Breast epithelium (tissue), 3 donors: ENCODE measurements around the gene BPTF.

Source experiments
- POLR2A ChIP-seq: fragments of 450-650 bp; IDR thresholded peaks from one replicate; pipeline ENCODE4 v1.6.1; 2016; ENCODE audit warnings: antibody characterized with exemption, mild to moderate bottlenecking, moderate library complexity
- TF ChIP-seq, protein P1 (sequence below), 3 donors: fragments of 450-650 bp; IDR thresholded peaks; one replicate each; pipeline ENCODE4 v1.5.1; 2016 to 2017; ENCODE audit warnings: antibody characterized with exemption in 3 of 3, mild to moderate bottlenecking in 3 of 3, moderate library complexity in 3 of 3

DNA sequence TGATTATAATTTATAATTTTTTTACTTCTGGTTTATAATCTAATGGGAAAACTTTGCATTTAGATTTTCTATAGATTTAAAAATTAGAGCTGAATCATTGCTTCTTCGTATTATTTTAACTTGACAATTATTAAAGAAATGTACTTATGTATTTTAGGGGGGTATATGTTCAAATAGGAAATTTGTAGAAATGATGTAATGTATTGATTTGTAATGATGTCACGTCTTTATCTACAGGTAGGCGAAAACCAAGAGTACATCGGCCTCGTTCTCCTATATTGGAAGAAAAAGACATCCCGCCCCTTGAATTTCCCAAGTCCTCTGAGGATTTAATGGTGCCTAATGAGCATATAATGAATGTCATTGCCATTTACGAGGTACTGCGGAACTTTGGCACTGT, 28.4 kb downstream of the BPTF start:
- no peak for TF ChIP-seq POLR2A
- TF ChIP-seq, protein P1, sequence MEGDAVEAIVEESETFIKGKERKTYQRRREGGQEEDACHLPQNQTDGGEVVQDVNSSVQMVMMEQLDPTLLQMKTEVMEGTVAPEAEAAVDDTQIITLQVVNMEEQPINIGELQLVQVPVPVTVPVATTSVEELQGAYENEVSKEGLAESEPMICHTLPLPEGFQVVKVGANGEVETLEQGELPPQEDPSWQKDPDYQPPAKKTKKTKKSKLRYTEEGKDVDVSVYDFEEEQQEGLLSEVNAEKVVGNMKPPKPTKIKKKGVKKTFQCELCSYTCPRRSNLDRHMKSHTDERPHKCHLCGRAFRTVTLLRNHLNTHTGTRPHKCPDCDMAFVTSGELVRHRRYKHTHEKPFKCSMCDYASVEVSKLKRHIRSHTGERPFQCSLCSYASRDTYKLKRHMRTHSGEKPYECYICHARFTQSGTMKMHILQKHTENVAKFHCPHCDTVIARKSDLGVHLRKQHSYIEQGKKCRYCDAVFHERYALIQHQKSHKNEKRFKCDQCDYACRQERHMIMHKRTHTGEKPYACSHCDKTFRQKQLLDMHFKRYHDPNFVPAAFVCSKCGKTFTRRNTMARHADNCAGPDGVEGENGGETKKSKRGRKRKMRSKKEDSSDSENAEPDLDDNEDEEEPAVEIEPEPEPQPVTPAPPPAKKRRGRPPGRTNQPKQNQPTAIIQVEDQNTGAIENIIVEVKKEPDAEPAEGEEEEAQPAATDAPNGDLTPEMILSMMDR (IDR thresholded peaks at IDR 0.05) = no peak
